Astrocyte (in vitro differentiated cells and primary cell): ENCODE data around the gene GREB1.

Source experiments
- CTCF ChIP-seq: IDR thresholded peaks from 2 replicates; pipeline ENCODE4 v1.5.1; 2011; ENCODE audit warnings: low read depth, mild to moderate bottlenecking, inconsistent platforms, low read length, moderate library complexity; ENCODE audit not compliant: insufficient read depth
- EZH2 ChIP-seq: IDR thresholded peaks from 2 replicates; pipeline ENCODE4 v1.6.1; 2012; ENCODE audit warnings: mild to moderate bottlenecking, low read length, inconsistent platforms; ENCODE audit not compliant: insufficient read depth

GRCh38 chr2:11560806-11561205 is 27.0 kb downstream of the GREB1 start:
- TF ChIP-seq CTCF (no peak), EZH2 (no peak)
